GM18909 (cell line): ENCODE measurements around the gene TOE1.
"Not testable (repeated sequence)": the region's sequence is repeated elsewhere in the genome, so short reads cannot be mapped to it uniquely, and the experiment has no call there.

Source experiments
- ATAC-seq: cut with Tn5 transposase; IDR thresholded peaks from one replicate; pipeline ENCODE4 v1.9.1; 2021; ENCODE audit warnings: mild to moderate bottlenecking; ENCODE audit not compliant: unreplicated experiment, poor library complexity

TOE1 gene

DNA sequence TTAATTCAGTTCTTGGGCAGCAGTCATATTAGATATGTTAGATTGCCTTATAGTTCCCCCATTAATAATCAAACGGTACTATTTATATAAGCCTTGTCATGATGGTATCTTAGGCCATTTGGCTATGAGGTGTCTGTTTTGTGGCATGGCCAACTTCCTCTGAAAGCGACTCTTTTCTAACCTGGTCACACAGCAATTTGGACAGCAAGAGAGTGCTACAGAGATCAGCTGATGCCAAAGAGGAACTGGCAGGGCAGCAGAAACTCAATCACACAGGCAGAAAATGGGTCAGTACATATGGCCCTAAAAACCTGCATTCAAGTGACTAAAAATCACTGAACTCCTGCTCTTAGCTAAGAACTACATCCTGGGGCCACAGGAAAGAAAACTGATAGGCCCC, 13.7 kb downstream of the TOE1 start:
- ATAC-seq: no peak

DNA sequence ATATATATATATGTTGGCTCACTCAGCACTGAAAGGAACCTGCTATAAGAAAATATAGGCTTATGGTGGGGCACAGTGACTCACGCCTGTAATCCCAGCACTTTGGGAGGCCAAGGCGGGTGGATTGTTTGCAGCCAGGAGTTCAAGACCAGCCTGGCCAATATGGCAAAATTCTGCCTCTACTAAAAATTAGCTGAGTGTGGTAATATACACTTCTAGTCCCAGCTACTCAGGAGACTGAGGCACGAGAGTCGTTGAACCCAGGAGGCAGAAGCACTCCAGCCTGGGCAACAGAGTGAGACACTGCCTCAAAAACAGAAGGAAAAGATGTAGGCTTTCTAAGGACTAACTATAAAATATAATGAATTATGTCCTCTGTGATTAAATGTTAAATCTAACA, 14.9 kb downstream of the TOE1 start:
- ATAC-seq: no peak

DNA sequence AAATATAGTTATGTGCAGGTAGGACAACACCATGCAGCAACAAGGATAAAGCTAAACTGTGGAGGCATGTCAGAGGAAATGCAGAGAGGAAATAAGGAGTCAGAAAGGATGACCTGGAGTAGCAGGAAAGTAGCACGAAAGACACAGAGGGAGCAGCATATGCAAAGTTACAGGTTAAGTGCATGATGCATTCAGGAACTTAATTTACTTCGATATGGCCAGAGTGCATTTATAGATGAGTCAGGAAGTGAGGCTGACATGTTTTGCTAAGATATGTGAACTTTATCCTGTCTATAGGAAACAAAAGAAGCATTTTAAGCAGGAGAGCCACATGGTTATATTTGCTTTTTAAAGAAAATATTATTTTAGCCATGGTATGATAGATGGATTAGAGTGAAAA, 15.7 kb downstream of the TOE1 start:
- no peak for ATAC-seq

DNA sequence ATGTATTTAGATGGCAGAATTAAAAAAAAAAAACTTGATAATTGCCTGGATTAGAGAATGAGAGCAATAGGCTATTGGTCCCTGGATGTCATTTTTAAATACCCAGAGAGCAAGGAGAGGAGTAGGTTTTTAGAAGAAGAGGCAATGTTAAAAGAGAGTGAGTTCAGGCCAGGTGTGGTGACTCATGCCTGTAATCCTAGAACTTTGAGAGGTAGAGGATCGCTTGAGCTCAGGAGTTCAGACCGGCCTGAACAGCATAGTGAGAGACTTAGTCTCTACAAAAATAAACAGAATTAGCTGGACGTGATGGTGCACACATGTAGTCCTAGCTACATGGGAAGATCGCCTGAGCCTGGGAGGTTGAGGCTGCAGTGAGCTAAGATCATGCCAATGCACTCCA, 16.2 kb downstream of the TOE1 start:
- no peak for ATAC-seq

DNA sequence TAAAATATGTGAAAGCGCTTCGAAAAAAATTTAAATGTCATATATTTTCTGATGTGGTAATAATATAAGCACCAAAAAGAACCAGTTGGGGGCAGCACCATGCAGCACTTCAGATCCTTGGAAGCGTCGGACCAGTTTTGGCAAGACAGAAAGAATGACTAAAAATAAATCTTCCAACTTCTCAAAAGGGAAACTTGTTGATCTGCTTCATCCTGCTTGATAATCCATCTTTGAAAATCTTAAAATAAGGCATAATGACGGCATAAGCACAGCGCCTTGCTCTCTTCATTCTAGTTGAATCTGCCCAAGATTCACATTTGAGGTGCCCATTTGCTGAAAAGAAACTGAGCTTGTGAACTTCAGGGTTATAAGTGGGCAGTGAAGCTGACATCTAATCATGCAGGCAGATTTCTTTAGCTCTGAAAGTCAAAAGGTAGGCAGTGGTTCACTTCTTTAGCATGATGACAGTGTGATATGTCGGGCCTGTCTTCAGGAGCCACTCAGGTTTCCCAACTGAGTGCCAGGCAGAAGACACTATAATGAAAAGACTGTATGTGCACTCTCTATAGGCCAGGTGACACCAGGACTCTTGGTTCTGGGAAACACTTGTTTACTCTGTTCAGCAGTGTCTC, 20.0 kb downstream of the TOE1 start:
- no peak for ATAC-seq

DNA sequence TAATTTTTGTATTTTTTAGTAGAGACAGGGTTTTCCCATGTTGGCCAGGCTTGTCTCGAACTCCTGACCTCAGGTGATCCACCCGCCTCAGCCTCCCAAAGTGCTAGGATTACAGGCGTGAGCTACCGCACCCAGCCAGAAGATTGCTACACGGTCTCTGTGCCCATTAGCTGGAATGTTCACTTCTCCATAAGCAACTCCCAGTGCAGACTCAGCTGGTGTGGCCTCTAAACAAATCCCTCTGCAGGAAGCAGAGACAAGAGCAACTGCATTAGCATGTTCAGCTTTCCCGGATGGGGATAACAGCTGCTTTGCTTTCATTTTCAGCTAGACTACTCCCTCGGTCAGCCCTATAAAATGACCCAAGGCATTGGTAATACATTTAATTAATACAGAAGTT, 21.0 kb downstream of the TOE1 start:
- ATAC-seq: not testable (repeated sequence)

DNA sequence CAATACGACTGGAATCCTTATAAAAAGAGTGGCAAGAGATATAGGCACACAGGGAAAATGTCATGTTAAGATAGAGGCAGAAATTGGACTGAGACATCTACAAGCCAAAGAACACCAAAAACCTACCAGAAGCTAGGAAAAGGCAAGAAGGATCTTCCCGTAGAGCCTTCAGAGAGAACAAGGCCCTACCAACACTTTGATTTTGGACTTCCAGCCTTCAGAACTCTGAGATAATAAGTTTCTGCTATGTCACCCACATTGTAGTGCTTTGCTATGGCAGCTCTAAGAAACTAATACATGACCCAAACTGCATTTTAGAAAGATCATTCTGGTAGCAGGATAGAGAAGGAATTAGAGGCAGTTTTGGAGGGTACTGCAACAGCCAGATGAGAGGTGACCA, 24.3 kb downstream of the TOE1 start:
- ATAC-seq: no peak

DNA sequence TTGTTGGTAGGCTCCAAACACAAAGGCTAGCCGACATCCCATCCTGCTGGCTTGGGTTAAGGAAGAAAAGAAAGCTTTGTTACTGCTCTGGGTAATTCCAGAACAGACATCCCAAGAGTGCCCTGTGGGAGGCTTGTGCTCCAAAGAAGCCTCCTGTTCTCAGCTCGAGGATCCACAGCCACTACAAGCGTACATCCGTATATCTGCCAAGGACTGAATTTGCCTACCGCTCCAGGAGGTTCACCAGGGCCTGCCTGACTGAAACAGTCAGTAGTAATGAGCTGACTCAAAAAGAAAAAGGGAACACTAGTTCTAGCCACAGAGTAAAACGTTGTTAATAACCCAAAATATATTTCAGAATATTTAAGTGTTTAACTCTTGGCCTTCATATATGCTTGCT, 25.1 kb downstream of the TOE1 start:
- ATAC-seq: peak; percentile 44

DNA sequence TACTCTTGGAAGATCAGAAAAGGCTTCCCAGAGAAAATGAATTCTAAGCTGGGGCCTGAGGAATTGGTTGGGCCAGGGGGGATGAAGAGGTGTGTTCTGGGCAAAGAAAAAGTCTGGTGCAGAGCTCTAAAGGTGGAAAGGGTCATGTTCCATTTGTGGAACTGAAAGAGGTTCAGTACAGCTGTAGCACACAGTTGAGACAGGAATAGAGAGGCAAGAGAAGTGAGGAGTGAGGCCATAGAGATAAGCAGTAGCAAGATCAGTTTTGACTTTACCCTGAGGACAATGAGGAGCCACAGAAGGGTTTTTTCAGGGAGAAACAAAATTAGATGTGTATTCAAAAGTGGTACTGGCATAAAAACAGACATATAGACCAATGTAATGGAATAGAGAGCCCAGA, 30.6 kb downstream of the TOE1 start:
- ATAC-seq: no peak

DNA sequence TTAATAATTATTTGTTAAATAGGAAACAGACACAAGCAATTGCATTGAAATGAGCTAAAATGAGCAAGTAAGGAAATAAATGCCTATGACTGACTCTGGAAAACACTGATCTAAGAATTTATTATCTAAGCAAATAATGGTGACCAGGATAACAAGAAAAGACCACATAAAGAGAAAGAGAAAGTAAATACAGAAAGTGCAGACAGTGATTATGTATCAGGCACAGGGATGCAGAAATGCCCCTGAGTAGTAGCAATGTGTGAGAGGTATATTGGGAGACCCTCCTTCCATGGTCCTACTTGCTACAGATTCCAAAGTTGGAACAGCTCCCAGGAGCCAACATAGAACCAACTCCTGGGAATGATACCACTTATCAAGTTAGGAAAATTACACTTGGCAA, 33.6 kb downstream of the TOE1 start:
- no peak for ATAC-seq

DNA sequence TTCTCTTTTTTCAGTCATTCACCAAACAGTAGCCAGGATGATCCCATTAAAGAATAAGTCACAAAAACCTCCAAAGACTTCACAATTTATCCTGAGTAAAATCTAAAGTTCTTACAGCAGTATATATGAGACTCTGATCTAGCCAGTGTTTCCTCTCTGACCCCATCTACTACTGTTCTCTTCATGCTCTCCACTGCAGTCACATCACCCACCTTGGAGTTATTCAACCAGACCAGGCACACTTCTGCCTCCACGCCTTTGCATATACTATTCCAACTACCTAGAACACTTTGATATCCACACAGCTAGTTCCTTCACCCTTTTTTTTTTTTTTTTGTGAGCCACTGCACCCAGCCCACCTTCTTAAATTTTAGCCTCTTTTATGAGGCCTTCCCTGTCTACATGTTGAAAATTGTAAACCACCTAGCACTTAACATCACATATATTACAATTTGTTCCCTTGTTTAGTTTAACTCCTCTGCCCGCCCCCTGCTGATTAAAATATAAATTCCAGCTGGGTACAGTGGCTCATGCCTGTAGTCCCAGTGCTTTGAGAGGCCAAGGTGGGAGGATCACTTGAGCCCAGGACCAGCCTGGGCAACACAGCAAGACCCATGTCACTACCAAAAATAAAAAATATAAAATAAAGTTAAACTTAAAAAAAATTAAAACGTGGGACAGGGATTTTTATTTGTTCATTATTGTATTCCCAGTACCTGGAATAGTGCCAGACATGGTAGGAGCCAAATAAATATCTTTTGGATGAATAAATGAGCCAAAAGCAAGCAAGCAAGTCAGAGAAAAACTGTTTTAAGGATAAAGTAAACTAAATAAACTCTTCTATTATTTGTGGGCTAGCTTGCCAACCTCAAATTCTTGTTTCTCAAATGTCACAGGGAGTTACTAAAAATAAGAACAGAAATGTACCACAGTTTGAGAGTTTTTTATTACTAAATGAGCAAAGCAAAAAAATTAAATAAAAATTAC, 35.4 kb downstream of the TOE1 start:
- no peak for ATAC-seq

DNA sequence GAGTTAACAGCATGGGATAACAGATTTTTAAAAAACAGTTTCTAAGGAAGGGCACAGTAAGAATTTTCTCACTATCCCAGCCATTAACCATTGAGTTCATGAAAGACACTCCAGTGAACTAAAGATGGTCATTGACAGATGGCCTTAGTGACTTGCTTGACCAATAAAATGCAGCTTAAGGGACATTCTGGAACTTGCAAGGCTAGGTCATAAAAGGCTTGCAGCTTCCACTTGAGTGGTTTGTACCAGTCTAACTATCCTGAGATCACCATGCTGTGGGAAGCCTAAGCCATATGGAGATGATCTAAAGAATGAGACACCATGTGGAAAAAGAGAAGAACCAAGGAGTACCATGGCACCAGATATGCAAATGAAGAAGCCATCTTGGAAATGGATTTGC, 38.2 kb downstream of the TOE1 start:
- no peak for ATAC-seq

DNA sequence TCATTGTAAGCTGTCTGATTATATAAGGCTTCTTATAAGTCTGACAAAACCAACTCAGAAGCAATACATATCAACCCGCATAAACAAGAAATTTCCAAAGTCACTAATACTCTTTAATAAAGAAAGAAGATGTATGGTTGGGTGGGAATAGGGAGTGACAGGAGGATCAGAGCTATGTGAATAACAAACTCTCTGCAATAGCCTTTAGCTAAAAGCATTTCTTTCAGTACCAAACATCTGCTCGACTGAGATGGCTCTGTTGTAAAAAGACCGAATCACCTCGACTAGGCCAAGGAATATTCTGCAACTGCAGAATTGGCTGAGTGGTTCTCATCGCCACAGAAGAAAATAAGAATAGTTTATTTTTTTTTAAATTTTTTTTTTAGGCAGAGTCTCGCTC, 39.6 kb downstream of the TOE1 start:
- no peak for ATAC-seq

DNA sequence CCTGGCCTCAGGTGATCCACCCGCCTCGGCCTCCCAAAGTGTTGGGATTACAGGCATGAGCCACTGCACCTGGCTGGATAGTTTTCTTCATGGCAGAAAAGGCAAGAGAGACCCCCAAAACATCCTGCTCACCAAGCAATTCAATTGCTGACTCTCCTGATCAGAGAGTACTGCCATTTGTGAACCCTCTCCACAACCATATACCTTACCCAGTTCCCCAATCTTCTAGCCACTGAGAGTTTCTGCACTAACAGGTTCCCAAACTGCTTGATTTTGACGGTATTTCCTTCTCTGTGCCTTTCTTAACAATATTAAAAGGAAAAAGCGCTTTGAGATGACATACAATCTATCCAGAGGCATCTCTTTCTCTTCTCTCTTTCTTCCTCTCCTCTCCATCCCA, 40.2 kb downstream of the TOE1 start:
- ATAC-seq: no peak

DNA sequence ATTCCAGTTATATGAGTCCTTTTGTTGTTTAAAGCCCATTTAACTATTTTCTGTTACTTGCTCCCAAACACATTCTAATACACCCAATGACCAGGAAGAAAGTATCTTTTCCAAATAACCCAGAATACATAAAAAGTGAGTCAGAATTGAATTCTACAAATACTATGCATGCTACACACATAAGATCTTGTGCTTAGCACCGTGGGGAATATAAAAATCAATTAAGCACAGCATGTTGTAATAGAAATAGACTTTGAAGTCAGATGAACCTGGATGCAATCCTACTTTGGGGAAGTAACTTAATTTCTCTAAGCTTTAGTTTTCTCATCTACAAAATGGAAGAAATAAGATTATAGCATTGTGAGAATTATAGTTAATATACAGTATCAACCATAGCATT, 40.8 kb downstream of the TOE1 start:
- ATAC-seq: no peak

DNA sequence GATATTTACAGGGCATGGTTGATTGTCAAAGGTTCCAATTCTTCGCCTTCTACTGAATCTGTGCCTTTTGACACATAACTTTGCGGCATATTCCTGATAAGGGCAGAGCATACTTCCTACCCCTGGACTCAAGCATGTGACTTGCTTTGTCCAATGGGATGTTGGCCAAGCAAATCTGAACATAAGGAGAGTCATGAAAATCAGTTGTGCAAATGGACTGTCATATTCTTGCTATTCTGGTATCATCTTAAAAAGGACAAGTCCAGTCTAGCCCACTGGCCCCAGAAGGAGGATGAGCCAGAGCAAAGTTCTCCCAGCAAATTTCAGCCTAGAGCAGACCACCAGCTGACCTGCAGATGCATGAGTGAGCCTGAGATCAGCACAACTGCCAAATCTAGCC, 41.3 kb downstream of the TOE1 start:
- no peak for ATAC-seq

DNA sequence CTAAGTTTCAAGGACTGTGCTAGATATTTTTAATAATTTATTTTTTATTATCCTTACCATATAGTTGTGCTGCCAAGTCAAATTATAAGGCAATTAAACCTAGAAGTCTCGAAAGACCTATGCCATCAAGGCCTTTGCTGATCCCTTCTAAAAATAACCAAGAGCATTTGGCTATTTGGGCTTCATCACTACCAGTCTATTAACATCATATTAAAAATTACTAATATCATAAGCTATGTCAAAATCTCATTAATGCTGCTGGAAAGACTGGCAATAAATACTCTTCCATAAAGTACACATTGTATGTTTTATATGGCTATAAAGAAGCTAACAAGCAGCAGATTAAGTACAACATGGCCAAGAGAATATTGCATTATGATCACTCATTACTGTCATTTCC, 43.2 kb downstream of the TOE1 start:
- no peak for ATAC-seq

DNA sequence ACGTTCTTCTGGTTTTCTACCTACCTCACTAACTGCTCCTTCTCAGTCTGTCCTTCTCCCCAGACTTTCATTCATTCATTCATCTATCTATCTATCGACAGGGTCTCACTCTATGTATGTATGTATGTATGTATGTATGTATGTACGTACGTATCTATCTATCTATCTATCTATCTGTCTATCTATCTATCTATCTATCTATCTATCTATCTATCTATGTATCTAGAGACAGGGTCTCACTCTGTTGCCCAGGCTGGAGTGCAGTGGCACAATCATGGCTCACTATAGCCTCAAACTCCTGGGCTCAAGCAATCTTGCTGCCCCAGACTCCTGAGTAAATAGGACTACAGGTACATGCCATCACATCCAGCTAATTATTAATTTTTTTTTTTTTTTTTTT, 44.2 kb downstream of the TOE1 start:
- ATAC-seq: not testable (repeated sequence)

DNA sequence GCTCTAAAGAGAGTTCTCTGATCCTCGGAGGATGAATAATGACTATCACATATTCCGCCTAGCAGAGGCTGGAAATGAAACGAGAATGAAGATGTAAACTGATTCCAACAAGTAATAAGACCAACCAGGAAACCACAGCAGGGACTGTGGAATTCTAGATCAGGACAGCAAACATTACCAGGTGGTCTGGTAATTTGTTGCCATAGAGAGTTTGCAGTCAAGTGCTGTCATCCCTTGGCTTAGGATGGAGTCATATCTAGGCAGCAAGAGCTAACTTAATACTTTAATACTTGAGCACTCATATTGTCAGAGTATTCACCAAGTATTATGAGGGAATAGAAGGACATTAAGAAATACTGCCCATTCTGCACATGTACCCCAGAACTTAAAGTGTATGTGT, 45.3 kb downstream of the TOE1 start:
- ATAC-seq: no peak

DNA sequence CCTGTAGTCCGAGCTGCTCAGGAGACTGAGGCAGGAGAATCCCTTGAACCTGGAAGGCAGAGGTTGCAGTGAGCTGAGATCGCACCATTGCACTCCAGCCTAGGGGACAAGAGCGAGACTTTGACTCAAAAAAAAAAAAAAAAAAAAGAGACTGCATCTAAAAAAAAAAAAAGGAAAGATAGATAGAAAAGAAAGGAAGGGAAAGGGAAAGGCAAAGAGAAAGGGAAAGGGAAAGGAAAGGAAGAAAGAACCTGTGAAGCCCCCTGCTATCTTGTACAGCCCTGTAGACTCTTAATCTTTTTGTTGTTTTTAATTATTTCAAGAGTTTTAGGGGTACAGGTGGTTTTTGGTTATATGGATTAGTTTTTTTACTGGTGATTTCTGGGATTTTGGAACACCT, 46.2 kb downstream of the TOE1 start:
- no peak for ATAC-seq
